Esophagus (tissue), 2 donors: ENCODE measurements around the gene PDE9A. TPM values are rescaled to one million over a fixed set of nuclear protein-coding genes. Genes with fewer than 3 reads are reported as not detected.

ENCODE experiments used
- H3K27ac ChIP-seq, 2 donors: one replicate each; pipeline ENCODE4 v1.5.1; 2013; ENCODE audit warnings: low read depth in 2 of 2, mild to moderate bottlenecking in 2 of 2, inconsistent platforms in 1 of 2, low read length in 1 of 2, moderate library complexity in 1 of 2
- H3K27me3 ChIP-seq, 2 donors: one replicate each; pipeline ENCODE4 v1.6.1; 2013; ENCODE audit warnings: low read length in 2 of 2, control low read depth in 1 of 2, mild to moderate bottlenecking in 1 of 2; ENCODE audit not compliant: insufficient read depth in 2 of 2, control insufficient read depth in 1 of 2
- H3K36me3 ChIP-seq, 2 donors: one replicate each; pipeline ENCODE4 v1.6.1; 2013; ENCODE audit warnings: low read length in 1 of 2; ENCODE audit not compliant: control insufficient read depth in 2 of 2, insufficient read depth in 2 of 2
- H3K4me1 ChIP-seq, 2 donors: one replicate each; pipeline ENCODE4 v1.6.1; 2013; ENCODE audit warnings: low read length in 1 of 2; ENCODE audit not compliant: control insufficient read depth in 2 of 2, insufficient read depth in 2 of 2
- H3K4me3 ChIP-seq, 2 donors: one replicate each; pipeline ENCODE4 v1.5.1; 2013; ENCODE audit warnings: low read length in 2 of 2, mild to moderate bottlenecking in 2 of 2, low read depth in 1 of 2, moderate library complexity in 1 of 2
- H3K9me3 ChIP-seq, 2 donors: one replicate each; pipeline ENCODE4 v1.6.1; 2013; ENCODE audit warnings: mild to moderate bottlenecking in 2 of 2, low read depth in 1 of 2, low read length in 1 of 2, moderate library complexity in 1 of 2; ENCODE audit not compliant: control insufficient read depth in 2 of 2, insufficient read depth in 1 of 2
- WGBS, 2 donors: extraction: QIAGEN DNeasy Blood & Tissue Kit; methylation state at CpG; one replicate each; pipeline ENCODE4 v1.1.7; 2013; 5-methylcytosine and 5-hydroxymethylcytosine counted together
- polyA plus RNA-seq, 2 donors: library from polyadenylated mRNA; stranded (reverse); fragments of 200-250 nt; gene quantifications; one replicate each; pipeline ENCODE4 v1.2.3, GENCODE V29; 2013
- donor health status: healthy with polysubstance abuse.
- donor health status: Bipolar disorder and iron deficiency.

PDE9A gene
- polyA plus RNA-seq, 2 donors = 1.6 to 1.8 TPM

DNA sequence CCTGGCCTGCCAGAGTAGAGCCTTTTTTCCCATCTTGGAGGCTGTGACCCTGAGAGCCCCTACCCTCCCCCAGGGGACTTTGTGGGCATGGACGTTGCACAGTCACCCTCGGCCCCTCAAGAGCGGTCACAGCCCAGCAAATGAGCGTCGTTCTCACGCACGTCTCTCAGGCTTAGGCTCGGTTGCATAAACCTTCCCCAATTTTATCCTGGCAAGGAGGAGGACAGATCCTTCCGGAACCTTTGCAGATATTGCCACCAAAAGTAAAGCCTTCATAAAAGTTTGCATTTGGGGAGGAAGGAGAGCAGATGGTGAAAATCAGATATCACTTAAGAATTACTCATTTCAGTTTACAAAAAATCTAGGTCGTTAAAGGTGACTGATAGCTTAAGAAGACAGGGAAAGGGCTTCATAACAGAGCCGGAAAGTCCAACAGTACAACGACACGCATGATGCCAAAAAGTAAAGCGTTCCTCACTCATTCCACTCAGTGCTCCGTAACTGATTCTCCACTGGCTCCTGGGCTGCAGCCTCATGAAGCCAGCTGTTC is 29.3 kb downstream of the PDE9A start:
- WGBS, 2 donors = 88 to 90% methylated on average over 15 of the region's 15 CpGs
- no peak overlapping the region for H3K4me3 ChIP-seq
- H3K9me3 ChIP-seq = no peaks in the 10 kb centered on the region
- H3K36me3 ChIP-seq = no peaks in the 10 kb centered on the region
- peaks cover 0 to 3% of the 10 kb centered on the region in 2 donors for H3K4me1 ChIP-seq
- no peak overlapping the region for H3K27ac ChIP-seq
- H3K27me3 ChIP-seq = no peaks in the 10 kb centered on the region

DNA sequence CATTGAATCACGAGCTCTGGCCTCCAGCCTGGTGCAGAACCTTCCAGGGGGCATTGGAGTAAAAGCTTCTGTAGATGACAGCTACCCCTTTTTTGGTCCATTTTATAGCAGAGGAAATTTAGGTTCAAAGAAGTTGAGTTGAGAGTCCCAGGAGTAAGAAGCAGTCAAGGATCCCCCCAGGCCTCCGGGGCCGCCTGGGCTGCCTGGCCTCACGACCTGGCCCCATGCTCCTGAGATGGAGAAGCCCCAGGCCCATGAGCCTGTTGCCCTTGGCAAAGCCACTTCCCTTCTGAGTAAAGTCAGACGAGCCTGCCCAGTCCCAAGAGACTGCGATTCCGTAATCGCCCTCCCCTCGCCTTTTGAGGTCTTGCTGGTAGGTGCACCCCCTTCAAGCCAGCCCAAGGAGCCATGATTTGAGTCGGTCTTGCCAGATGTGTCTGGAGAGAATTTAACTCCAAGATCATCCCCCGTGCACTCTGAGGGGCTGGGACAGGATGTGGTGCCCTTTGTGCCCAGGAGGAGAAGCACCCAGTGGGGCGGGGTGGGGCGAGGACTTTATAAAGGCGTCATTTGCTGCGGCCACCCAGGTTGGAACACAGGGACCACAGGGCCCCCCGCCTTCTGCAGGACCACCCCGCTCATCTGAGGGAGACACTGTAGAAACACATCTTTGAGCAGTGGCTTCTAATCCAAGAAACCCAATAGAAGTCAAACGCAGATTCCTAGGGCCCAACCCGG is 30.1 kb downstream of the PDE9A start:
- WGBS, 2 donors = 83 to 87% methylated on average over 19 of the region's 19 CpGs
- Histone ChIP-seq H3K4me1 (peaks cover 0 to 3% of the 10 kb centered on the region in 2 donors), H3K36me3 (no peaks in the 10 kb centered on the region), H3K27me3 (no peaks in the 10 kb centered on the region), H3K4me3 (no peak overlapping the region), H3K9me3 (no peaks in the 10 kb centered on the region), H3K27ac (no peak overlapping the region)

DNA sequence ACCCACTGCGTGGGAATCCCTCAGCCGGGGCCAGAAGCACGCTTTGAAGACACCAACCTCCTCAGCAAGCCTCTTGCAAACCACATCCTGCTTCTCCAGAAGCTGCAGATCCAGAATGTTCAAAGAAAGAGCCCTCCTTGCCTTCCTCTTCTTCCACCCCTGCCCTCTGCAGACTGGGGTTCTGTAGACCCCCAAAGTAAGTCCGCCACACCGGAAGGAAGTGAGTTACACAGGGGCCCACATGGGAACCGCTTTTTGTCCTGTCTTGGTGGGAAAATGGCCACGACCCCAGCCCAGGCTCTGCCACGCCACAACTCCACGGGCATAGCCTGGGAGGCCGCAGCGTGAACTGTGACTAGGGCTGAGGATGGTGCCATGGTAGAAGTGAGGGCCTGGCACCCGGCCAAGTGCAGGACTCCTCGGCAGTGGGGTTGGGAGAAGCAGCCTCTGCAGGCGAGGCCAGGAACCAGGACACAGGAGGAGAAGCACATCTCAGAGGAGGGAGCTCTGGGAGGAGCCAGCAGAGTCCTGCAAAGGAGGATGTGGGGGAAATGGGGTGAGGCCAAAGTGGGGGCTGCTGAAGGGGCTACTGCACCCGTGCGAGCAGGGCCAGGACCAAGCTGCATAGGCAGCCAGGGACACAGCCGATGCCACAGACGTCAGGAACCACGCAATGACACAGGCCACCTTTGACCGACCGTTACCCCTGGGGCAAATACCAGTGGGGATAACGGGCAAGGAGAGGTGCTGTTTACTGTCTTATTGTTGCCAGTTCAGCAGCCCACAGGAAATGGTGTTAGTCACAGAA is 30.9 kb downstream of the PDE9A start:
- H3K9me3 ChIP-seq = no peaks in the 10 kb centered on the region
- peaks cover 0 to 3% of the 10 kb centered on the region in 2 donors for H3K4me1 ChIP-seq
- no peaks in the 10 kb centered on the region for H3K27me3 ChIP-seq
- no peak overlapping the region for H3K4me3 ChIP-seq
- H3K27ac ChIP-seq = no peak overlapping the region
- 68 to 70% methylated on average over 22 of the region's 22 CpGs for whole genome bisulfite sequencing, 2 donors
- no peaks in the 10 kb centered on the region for H3K36me3 ChIP-seq

DNA sequence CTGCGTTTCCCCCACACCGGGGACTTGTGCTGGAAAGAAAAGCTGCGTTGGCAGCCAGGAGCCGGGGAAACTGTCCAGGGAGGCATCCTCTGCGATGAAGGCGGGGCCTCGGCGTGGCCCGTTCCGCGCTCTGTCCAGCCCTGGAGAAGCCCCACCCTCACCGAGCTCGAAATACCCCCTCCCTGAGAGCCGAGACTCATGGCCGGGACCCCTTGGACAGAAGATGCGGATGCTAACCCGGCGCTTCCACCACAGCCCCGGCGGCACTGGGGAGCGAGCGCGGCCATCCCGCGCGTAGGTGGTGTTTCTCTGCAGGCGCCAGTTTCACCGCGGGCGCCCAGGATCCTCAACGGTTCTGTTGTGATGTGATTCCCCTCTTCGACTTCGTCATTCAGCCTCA is 31.6 kb downstream of the PDE9A start:
- Histone ChIP-seq H3K36me3 (no peaks in the 10 kb centered on the region), H3K9me3 (no peaks in the 10 kb centered on the region), H3K4me1 (peaks cover 0 to 3% of the 10 kb centered on the region in 2 donors), H3K4me3 (no peak overlapping the region), H3K27me3 (no peaks in the 10 kb centered on the region), H3K27ac (no peak overlapping the region)
- 85 to 87% methylated on average over 33 of the region's 33 CpGs for WGBS, 2 donors

DNA sequence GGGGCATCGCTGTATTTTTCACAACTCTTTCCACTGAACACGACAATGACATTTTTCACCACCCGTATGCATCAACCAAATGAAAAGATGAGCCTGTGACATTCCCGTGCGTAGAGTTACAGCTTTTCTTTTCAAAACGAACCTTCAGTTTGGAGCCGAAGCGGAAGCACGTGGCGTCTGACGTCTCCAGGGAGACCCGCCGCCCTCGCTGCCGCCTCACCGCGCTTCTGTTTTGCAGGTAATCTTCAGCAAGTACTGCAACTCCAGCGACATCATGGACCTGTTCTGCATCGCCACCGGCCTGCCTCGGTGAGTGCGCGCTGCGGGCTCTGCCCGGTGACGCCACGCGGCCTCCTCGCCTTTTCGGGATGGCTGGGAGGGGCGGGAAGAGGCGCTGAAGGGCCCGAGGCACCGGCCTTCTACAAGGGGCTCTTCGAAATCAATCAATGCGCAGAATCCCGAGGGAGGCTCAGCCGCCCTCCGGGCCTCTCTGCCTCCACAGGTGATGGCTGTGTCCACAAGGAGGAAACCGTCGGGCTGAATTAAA is 32.6 kb downstream of the PDE9A start:
- Histone ChIP-seq H3K36me3 (no peaks in the 10 kb centered on the region), H3K9me3 (no peaks in the 10 kb centered on the region), H3K27me3 (no peaks in the 10 kb centered on the region), H3K4me1 (peaks cover 0 to 3% of the 10 kb centered on the region in 2 donors), H3K4me3 (no peak overlapping the region), H3K27ac (no peak overlapping the region)
- WGBS, 2 donors = 96 to 97% methylated on average over 41 of the region's 41 CpGs

DNA sequence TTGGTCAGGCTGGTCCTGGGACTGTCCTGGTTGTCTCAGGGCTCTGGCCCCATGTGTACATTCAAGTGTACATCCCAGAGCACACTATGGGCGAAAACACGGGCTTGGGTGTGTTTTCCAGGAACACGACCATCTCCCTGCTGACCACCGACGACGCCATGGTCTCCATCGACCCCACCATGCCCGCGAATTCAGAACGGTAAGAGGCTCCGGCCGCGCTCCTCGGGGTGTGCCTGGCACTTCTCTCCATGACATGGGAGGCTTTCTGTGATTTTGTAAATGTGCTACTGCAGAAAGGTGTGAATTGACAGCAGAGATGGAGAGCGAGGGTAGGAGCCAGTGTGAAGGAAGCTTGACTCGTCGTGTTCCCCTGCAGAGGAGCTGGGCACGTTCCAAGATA is 34.4 kb downstream of the PDE9A start:
- Histone ChIP-seq H3K9me3 (no peaks in the 10 kb centered on the region), H3K4me3 (no peak overlapping the region), H3K27me3 (no peaks in the 10 kb centered on the region), H3K36me3 (no peaks in the 10 kb centered on the region), H3K4me1 (peaks cover 0 to 3% of the 10 kb centered on the region in 2 donors), H3K27ac (no peak overlapping the region)
- WGBS, 2 donors = 93 to 94% methylated on average over 18 of the region's 18 CpGs

DNA sequence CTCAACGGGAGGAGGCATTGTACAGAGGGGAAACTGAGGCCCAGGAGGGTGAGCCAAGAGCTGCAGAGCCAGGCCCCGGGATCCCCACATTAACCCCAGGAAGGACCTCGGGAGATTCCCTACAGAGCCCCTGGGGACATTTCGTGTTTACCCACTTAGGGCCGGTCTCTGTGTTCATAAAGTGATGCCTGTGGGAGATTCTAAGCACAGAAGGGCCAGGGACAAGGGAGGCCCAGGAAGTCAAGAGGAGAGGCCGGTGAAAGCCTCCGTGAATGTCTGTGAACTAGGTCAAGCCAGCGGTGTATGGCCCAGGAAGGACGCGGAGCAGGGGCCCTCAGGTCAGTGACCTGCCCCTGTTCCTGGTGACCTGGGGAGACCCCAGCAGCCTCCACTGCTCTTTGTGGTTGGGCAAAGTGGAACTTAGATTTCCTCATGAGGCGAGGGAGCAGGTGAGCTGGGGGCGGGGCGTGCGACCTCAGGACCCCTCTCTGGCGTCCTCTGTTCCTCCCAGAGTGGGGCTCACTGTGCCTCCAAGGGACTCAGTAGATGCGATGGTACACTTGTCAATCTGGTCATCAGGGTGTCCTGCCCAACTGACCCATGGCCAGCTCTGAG is 34.9 kb downstream of the PDE9A start:
- no peak overlapping the region for H3K4me3 ChIP-seq
- WGBS, 2 donors = 91 to 96% methylated on average over 16 of the region's 16 CpGs

DNA sequence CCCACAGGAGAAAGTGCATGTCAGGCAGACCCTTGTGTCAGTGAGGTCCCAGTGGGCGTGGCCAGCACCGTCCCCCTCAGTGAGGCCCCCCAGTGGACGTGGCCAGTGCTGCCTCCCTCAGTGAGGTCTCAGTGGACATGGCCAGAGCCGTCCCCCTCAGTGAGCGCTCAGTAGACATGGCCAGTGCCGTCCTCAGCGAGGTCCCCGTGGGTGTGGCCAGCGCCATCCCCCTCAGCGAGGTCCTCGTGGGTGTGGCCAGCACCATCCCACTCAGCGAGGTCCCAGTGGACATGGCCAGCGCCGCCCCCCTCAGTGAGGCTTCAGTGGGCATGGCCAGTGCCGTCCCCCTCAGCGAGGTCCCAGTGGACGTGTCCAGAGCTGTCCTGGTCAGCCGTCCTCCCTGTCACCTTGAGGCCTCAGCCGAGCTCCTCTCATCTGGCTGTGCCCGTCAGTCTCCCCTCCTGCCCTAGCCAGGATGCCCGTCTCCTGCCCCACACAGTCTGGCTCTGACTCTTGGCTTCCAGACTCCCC is 35.5 kb downstream of the PDE9A start:
- H3K27ac ChIP-seq = no peak overlapping the region
- H3K4me1 ChIP-seq = no peaks in the 10 kb centered on the region
- no peaks in the 10 kb centered on the region for H3K9me3 ChIP-seq
- no peaks in the 10 kb centered on the region for H3K27me3 ChIP-seq
- no peak overlapping the region for H3K4me3 ChIP-seq
- no peaks in the 10 kb centered on the region for H3K36me3 ChIP-seq
- WGBS, 2 donors = 91% methylated on average over 21 of the region's 21 CpGs

More for the DNA sequence above, 34.9 kb downstream of the PDE9A start:
- Histone ChIP-seq H3K9me3 (no peaks in the 10 kb centered on the region), H3K4me1 (peaks cover 0 to 3% of the 10 kb centered on the region in 2 donors), H3K27ac (no peak overlapping the region), H3K27me3 (no peaks in the 10 kb centered on the region), H3K36me3 (no peaks in the 10 kb centered on the region)

DNA sequence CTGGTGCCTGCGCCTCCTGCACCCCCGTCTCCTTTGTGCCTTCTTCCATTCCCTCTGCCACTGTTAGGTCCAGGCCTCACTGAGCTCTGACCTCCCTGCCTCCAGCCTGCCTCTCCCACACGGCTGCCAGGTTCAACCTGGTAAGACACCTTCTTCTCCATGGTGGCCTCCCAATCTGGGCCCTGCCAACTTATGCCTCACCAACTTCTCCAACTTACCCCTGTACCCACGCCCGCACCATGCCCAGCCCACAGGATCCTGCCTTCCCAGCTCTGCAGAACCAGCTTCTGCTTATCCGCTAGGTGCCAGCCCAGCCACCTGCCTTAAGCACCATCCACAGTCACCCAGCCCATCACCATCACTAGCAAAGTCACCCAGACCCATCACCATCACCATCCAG is 37.2 kb downstream of the PDE9A start:
- H3K36me3 ChIP-seq = no peaks in the 10 kb centered on the region
- no peak overlapping the region for H3K27ac ChIP-seq
- 97 to 99% methylated on average over 6 of the region's 6 CpGs for WGBS, 2 donors

More for the DNA sequence above, 37.2 kb downstream of the PDE9A start:
- Histone ChIP-seq H3K4me1 (peaks cover 0 to 2% of the 10 kb centered on the region in 2 donors), H3K4me3 (no peak overlapping the region), H3K9me3 (no peaks in the 10 kb centered on the region), H3K27me3 (no peaks in the 10 kb centered on the region)
